ENCODE data around the gene GALNT4.

GRCh38 chr12:89571491-89572195 lies 47.0 kb upstream of the GALNT4 start:
- TF ChIP-seq, protein P1, sequence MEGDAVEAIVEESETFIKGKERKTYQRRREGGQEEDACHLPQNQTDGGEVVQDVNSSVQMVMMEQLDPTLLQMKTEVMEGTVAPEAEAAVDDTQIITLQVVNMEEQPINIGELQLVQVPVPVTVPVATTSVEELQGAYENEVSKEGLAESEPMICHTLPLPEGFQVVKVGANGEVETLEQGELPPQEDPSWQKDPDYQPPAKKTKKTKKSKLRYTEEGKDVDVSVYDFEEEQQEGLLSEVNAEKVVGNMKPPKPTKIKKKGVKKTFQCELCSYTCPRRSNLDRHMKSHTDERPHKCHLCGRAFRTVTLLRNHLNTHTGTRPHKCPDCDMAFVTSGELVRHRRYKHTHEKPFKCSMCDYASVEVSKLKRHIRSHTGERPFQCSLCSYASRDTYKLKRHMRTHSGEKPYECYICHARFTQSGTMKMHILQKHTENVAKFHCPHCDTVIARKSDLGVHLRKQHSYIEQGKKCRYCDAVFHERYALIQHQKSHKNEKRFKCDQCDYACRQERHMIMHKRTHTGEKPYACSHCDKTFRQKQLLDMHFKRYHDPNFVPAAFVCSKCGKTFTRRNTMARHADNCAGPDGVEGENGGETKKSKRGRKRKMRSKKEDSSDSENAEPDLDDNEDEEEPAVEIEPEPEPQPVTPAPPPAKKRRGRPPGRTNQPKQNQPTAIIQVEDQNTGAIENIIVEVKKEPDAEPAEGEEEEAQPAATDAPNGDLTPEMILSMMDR (IDR thresholded peaks at IDR 0.05; ENCODE audit: low read depth, low read length) = no peak
- no peak for TF ChIP-seq EZH2phosphoT487 (IDR thresholded peaks at IDR 0.05; ENCODE audit: low read depth)

Data from OCI-LY3 (cell line).